A673 (cell line): ENCODE measurements around the gene CCDC85A. TPM values are rescaled to one million over a fixed set of nuclear protein-coding genes. Genes with fewer than 3 reads are reported as not detected.

Experiments
- BruUV-seq: library from RNA; stranded (reverse); fragments of 400-500 nt; replicated peaks from 2 replicates; lab custom pipeline; 2021; lab: Mats Ljungman, UMichigan
- CTCF ChIA-PET: fragments of 300-600 bp; sonication (Branson Sonifier 250); formaldehyde crosslinking; loops from one replicate; lab custom pipeline; 2022; ENCODE audit warnings: antibody characterized with exemption; lab: Charles Lee
- POLR2A ChIA-PET: fragments of 300-600 bp; sonication (Branson Sonifier 250); formaldehyde crosslinking; loops from one replicate; lab custom pipeline; 2022; ENCODE audit warnings: antibody characterized with exemption; ENCODE audit not compliant: low non-redundant PET; lab: Charles Lee
- DNase-seq: peaks from one replicate; pipeline ENCODE4 v3.0.0-alpha.2; 2015; ENCODE audit warnings: low spot score
- H3K27ac ChIP-seq: fragments of 200-600 bp; sonication (generic); 2 replicates; pipeline ENCODE4 v1.5.1; 2016; ENCODE audit warnings: mixed run types, low read depth, mild to moderate bottlenecking, mixed read lengths, antibody characterized with exemption, low read length; ENCODE audit not compliant: poor library complexity, severe bottlenecking
- H3K27me3 ChIP-seq: fragments of 200-600 bp; sonication (generic); replicated peaks from 2 replicates; pipeline ENCODE4 v1.6.1; 2017; ENCODE audit warnings: mixed run types, low read depth, mild to moderate bottlenecking, mixed read lengths, antibody characterized with exemption, low read length; ENCODE audit not compliant: insufficient read depth, poor library complexity
- H3K36me3 ChIP-seq: fragments of 200-600 bp; sonication (generic); 2 replicates; pipeline ENCODE4 v1.6.1; 2016; ENCODE audit warnings: mixed run types, mild to moderate bottlenecking, mixed read lengths, antibody characterized with exemption, low read length; ENCODE audit not compliant: insufficient read depth, poor library complexity, severe bottlenecking
- H3K4me1 ChIP-seq: fragments of 200-600 bp; sonication (generic); 2 replicates; pipeline ENCODE4 v1.6.1; 2017; ENCODE audit warnings: mixed run types, mild to moderate bottlenecking, mixed read lengths, antibody characterized with exemption, low read length; ENCODE audit not compliant: insufficient read depth, poor library complexity, severe bottlenecking
- H3K4me3 ChIP-seq: fragments of 200-600 bp; sonication (generic); 2 replicates; pipeline ENCODE4 v1.5.1; 2016; ENCODE audit warnings: low read depth, mixed run types, mild to moderate bottlenecking, mixed read lengths, low read length; ENCODE audit not compliant: poor library complexity, severe bottlenecking
- H3K9me3 ChIP-seq: fragments of 200-600 bp; sonication (generic); 2 replicates; pipeline ENCODE4 v1.6.1; 2016; ENCODE audit warnings: mixed run types, low read depth, mild to moderate bottlenecking, mixed read lengths, antibody characterized with exemption, low read length; ENCODE audit not compliant: poor library complexity, severe bottlenecking
- EZH2 ChIP-seq: fragments of 200-600 bp; sonication (generic); IDR thresholded peaks from 2 replicates; pipeline ENCODE4 v1.6.1; 2017; ENCODE audit warnings: borderline replicate concordance, low read depth, mild to moderate bottlenecking, mixed read lengths, antibody characterized with exemption, low read length; ENCODE audit not compliant: poor library complexity, severe bottlenecking
- intact Hi-C: fragments of 100-400 bp; cut with micrococcal nuclease; formaldehyde crosslinking; loops from one replicate; pipeline ENCODE4 v1.10.0; 2022; ENCODE audit not compliant: unreplicated experiment
- total RNA-seq: library from RNA; stranded (reverse); gene quantifications from 2 replicates; pipeline ENCODE4 v1.2.3, GENCODE V29; 2021
- TF ChIP-seq, protein P1 (sequence below): fragments of 300-800, 200-600 bp; sonication (generic); conservative IDR thresholded peaks from 2 replicates; pipeline ENCODE4 v1.5.1; 2017; ENCODE audit warnings: low read depth, mild to moderate bottlenecking, antibody characterized with exemption, low read length, moderate library complexity, mixed read lengths

Gene CCDC85A
- total RNA-seq, 1 experiment from 2014 or later, result 0.39 TPM

DNA sequence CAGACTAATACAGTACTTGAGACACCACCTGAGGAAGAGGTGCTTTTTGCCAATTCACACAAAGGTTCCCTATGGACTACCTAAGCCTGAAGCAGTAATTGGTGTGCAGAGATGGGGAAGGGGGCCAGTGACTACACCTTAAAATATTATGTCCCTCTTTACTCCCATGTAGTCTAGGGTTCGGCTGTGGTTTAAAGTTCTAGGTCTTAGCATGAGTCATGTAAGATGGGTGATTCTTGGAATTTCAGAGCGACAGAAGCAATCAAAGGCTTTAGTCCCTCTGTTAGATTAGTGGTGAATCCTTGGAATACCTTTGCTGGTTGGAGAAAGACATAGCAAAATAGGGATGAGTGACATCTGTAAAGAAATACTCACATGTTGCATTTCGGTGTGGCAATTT is 14.3 kb upstream of the CCDC85A start:
- intact Hi-C loops, result no loop called here
- no peak for TF ChIP-seq EZH2
- TF ChIP-seq, protein P1, sequence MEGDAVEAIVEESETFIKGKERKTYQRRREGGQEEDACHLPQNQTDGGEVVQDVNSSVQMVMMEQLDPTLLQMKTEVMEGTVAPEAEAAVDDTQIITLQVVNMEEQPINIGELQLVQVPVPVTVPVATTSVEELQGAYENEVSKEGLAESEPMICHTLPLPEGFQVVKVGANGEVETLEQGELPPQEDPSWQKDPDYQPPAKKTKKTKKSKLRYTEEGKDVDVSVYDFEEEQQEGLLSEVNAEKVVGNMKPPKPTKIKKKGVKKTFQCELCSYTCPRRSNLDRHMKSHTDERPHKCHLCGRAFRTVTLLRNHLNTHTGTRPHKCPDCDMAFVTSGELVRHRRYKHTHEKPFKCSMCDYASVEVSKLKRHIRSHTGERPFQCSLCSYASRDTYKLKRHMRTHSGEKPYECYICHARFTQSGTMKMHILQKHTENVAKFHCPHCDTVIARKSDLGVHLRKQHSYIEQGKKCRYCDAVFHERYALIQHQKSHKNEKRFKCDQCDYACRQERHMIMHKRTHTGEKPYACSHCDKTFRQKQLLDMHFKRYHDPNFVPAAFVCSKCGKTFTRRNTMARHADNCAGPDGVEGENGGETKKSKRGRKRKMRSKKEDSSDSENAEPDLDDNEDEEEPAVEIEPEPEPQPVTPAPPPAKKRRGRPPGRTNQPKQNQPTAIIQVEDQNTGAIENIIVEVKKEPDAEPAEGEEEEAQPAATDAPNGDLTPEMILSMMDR, result no peak
- no TSS peak for BruUV-seq
- ChIA-PET CTCF (no interaction called here), POLR2A (no interaction called here)
- no peaks in the 10 kb centered on the region for H3K4me1 ChIP-seq
- no peaks in the 10 kb centered on the region for H3K36me3 ChIP-seq
- DNase-seq, result no peak
- no peaks in the 10 kb centered on the region for H3K27me3 ChIP-seq
- no peak overlapping the region for H3K4me3 ChIP-seq
- no peak overlapping the region for H3K27ac ChIP-seq
- no peaks in the 10 kb centered on the region for H3K9me3 ChIP-seq

- POLR2A ChIA-PET, result no interaction called here
- Histone ChIP-seq H3K4me3 (no peak overlapping the region), H3K4me1 (no peaks in the 10 kb centered on the region), H3K27me3 (no peaks in the 10 kb centered on the region), H3K9me3 (no peaks in the 10 kb centered on the region), H3K27ac (no peak overlapping the region), H3K36me3 (no peaks in the 10 kb centered on the region)
- peak; percentile 10 for DNase-seq
- no TSS peak for BruUV-seq
- CTCF ChIA-PET, result no interaction called here
- intact Hi-C loops, result no loop called here
- TF ChIP-seq, protein P1, result no peak
- TF ChIP-seq EZH2, result no peak
Measured at GRCh38 chr2:56170504-56170903, 13.3 kb upstream of the CCDC85A start.

GRCh38 chr2:56170988-56171387 is 12.8 kb upstream of the CCDC85A start:
- no peak overlapping the region for H3K27ac ChIP-seq
- intact Hi-C loops, result no loop called here
- ChIA-PET POLR2A (no interaction called here), CTCF (no interaction called here)
- H3K4me3 ChIP-seq, result no peak overlapping the region
- BruUV-seq, result no TSS peak
- H3K9me3 ChIP-seq, result no peaks in the 10 kb centered on the region
- no peak for DNase-seq
- H3K36me3 ChIP-seq, result no peaks in the 10 kb centered on the region
- no peaks in the 10 kb centered on the region for H3K4me1 ChIP-seq
- TF ChIP-seq, protein P1, result no peak
- TF ChIP-seq EZH2, result no peak
- H3K27me3 ChIP-seq, result peaks cover 2% of the 10 kb centered on the region
